Measurements from ENCODE around the gene S100A16.
"Not testable (repeated sequence)": the region's sequence is repeated elsewhere in the genome, so short reads cannot be mapped to it uniquely, and the experiment has no call there.

S100A16 gene

GRCh38 chr1:153614189-153614900 is 1.4 kb upstream of the S100A16 start:
- no peak for DNase-seq

GRCh38 chr1:153613406-153613805 is 469 bp upstream of the S100A16 start:
- no peak for DNase-seq

GRCh38 chr1:153612111-153612754 is 704 bp downstream of the S100A16 start:
- no peak for DNase-seq

- no peak for DNase-seq
Observed at GRCh38 chr1:153611356-153611755, 1.6 kb downstream of the S100A16 start.

- DNase-seq, result no peak
Observed at GRCh38 chr1:153610811-153611301, 2.1 kb downstream of the S100A16 start.

- DNase-seq, result no peak
Observed at GRCh38 chr1:153610334-153610733, 2.6 kb downstream of the S100A16 start.

- no peak for DNase-seq
Observed at GRCh38 chr1:153609585-153609907, 3.4 kb downstream of the S100A16 start.

- DNase-seq, result no peak
Observed at GRCh38 chr1:153608742-153609584, 4.0 kb downstream of the S100A16 start.

- no peak for DNase-seq
Observed at GRCh38 chr1:153608089-153608682, 4.8 kb downstream of the S100A16 start.

GRCh38 chr1:153607381-153607780 is 5.6 kb downstream of the S100A16 start:
- no peak for DNase-seq

GRCh38 chr1:153606194-153606593 is 6.7 kb downstream of the S100A16 start:
- no peak for DNase-seq

- DNase-seq, result no peak
Observed at GRCh38 chr1:153602749-153603148, 10.2 kb downstream of the S100A16 start.

GRCh38 chr1:153599847-153600246 is 13.1 kb downstream of the S100A16 start:
- DNase-seq, result no peak

GRCh38 chr1:153598309-153599172 is 14.4 kb downstream of the S100A16 start:
- no peak for DNase-seq

- DNase-seq, result no peak
Observed at GRCh38 chr1:153597206-153597605, 15.7 kb downstream of the S100A16 start.

- DNase-seq, result no peak
Observed at GRCh38 chr1:153592748-153593147, 20.2 kb downstream of the S100A16 start.

GRCh38 chr1:153588482-153588881 is 24.5 kb downstream of the S100A16 start:
- no peak for DNase-seq

- DNase-seq, result not testable (repeated sequence)
Observed at GRCh38 chr1:153588033-153588432, 24.9 kb downstream of the S100A16 start.

GRCh38 chr1:153587314-153587713 is 25.6 kb downstream of the S100A16 start:
- no peak for DNase-seq

GRCh38 chr1:153586347-153586746 is 26.6 kb downstream of the S100A16 start:
- DNase-seq, result no peak

GRCh38 chr1:153585006-153585405 is 27.9 kb downstream of the S100A16 start:
- DNase-seq, result no peak

GRCh38 chr1:153583976-153584375 is 29.0 kb downstream of the S100A16 start:
- no peak for DNase-seq

All from activated effector memory CD4-positive, alpha-beta T cell treated with Interleukin-2 at 50 U/mL for 16 hours (primary cell).